ENCODE data around the gene SNX4.
"Not testable (repeated sequence)": the region's sequence is repeated elsewhere in the genome, so short reads cannot be mapped to it uniquely, and the experiment has no call there.

SNX4 gene

GRCh38 chr3:125462722-125463299 lies 57.2 kb downstream of the SNX4 start:
- no peak for DNase-seq (ENCODE audit: low spot score)

- no peak for DNase-seq (ENCODE audit: low spot score)
Measured at GRCh38 chr3:125461896-125462295, 58.1 kb downstream of the SNX4 start.

GRCh38 chr3:125460233-125460632 lies 59.8 kb downstream of the SNX4 start:
- DNase-seq (ENCODE audit: low spot score), result no peak

- no peak for DNase-seq (ENCODE audit: low spot score)
Measured at GRCh38 chr3:125443923-125444322, 76.1 kb downstream of the SNX4 start.

- DNase-seq (ENCODE audit: low spot score), result no peak
Measured at GRCh38 chr3:125442506-125442905, 77.5 kb downstream of the SNX4 start.

- DNase-seq (ENCODE audit: low spot score), result no peak
Measured at GRCh38 chr3:125440970-125441369, 79.0 kb downstream of the SNX4 start.

GRCh38 chr3:125440559-125440955 lies 79.4 kb downstream of the SNX4 start:
- DNase-seq (ENCODE audit: low spot score), result no peak

GRCh38 chr3:125437631-125438435 lies 82.2 kb downstream of the SNX4 start:
- peak; percentile 58 for DNase-seq (ENCODE audit: low spot score)

- no peak for DNase-seq (ENCODE audit: low spot score)
Measured at GRCh38 chr3:125436921-125437320, 83.1 kb downstream of the SNX4 start.

- DNase-seq (ENCODE audit: low spot score), result no peak
Measured at GRCh38 chr3:125435231-125435630, 84.8 kb downstream of the SNX4 start.

GRCh38 chr3:125434582-125435011 lies 85.4 kb downstream of the SNX4 start:
- DNase-seq (ENCODE audit: low spot score), result no peak

- DNase-seq (ENCODE audit: low spot score), result no peak
Measured at GRCh38 chr3:125433611-125434041, 86.4 kb downstream of the SNX4 start.

GRCh38 chr3:125433091-125433534 lies 86.9 kb downstream of the SNX4 start:
- no peak for DNase-seq (ENCODE audit: low spot score)

- DNase-seq (ENCODE audit: low spot score), result no peak
Measured at GRCh38 chr3:125431912-125432790, 87.9 kb downstream of the SNX4 start.

- no peak for DNase-seq (ENCODE audit: low spot score)
Measured at GRCh38 chr3:125431391-125431790, 88.6 kb downstream of the SNX4 start.

GRCh38 chr3:125428216-125428830 lies 91.7 kb downstream of the SNX4 start:
- DNase-seq (ENCODE audit: low spot score), result no peak

- DNase-seq (ENCODE audit: low spot score), result peak; percentile 33
Measured at GRCh38 chr3:125418306-125418705, 101.7 kb downstream of the SNX4 start.

GRCh38 chr3:125416235-125416634 lies 103.8 kb downstream of the SNX4 start:
- no peak for DNase-seq (ENCODE audit: low spot score)

GRCh38 chr3:125414669-125415068 lies 105.3 kb downstream of the SNX4 start:
- DNase-seq (ENCODE audit: low spot score), result no peak

GRCh38 chr3:125410922-125411321 lies 109.1 kb downstream of the SNX4 start:
- DNase-seq (ENCODE audit: low spot score), result no peak

GRCh38 chr3:125406070-125406469 lies 113.9 kb downstream of the SNX4 start:
- no peak for DNase-seq (ENCODE audit: low spot score)

GRCh38 chr3:125405515-125405914 lies 114.5 kb downstream of the SNX4 start:
- DNase-seq (ENCODE audit: low spot score), result not testable (repeated sequence)

Data from Ammon's horn (tissue), 1 donor.